SK-N-SH (cell line): ENCODE measurements around the gene CPXM1. TPM values are rescaled to one million over a fixed set of nuclear protein-coding genes. Genes with fewer than 3 reads are reported as not detected.

Experiments used
- CTCF ChIA-PET: fragments of 300-600, 350-600 bp; formaldehyde crosslinking; extraction: SDS; loops from one replicate; lab custom pipeline; 2021; lab: Yijun Ruan, JAX
- POLR2A ChIA-PET: fragments of 350-600 bp; sonication (Branson Sonifier 250); formaldehyde crosslinking; extraction: SDS; loops from one replicate; lab custom pipeline; 2020; ENCODE audit warnings: antibody characterized with exemption, inconsistent platforms; lab: Yijun Ruan, JAX
- DNase-seq: peaks from one replicate; pipeline ENCODE4 v3.0.0; 2012
- H2AFZ ChIP-seq: fragments of 200-600 bp; sonication (generic); 2 replicates; pipeline ENCODE4 v1.8.1; 2016; ENCODE audit warnings: antibody characterized with exemption, mild to moderate bottlenecking, low read depth
- H3F3A ChIP-seq: fragments of 200-600 bp; sonication (generic); replicated peaks from 2 replicates; pipeline ENCODE3; 2016; ENCODE audit warnings: antibody characterized with exemption, mild to moderate bottlenecking; ENCODE audit not compliant: insufficient read depth
- H3K27ac ChIP-seq, 2 experiments: fragments of 200-500 bp in 1 of 2; fragments of 200-600 bp in 1 of 2; sonication (Bioruptor generic) in 1 of 2; sonication (generic), shearing (Covaris generic) in 1 of 2; 2 replicates each; pipeline versions ENCODE4 v1.5.1 to v1.6.1; 2014 to 2016; ENCODE audit warnings: low read depth in 2 of 2, inconsistent platforms in 1 of 2, low read length in 1 of 2, mild to moderate bottlenecking in 1 of 2, mixed read lengths in 1 of 2
- H3K27me3 ChIP-seq: fragments of 200-600 bp; sonication (generic), shearing (Covaris generic); 2 replicates; pipeline ENCODE4 v1.6.1; 2016; ENCODE audit warnings: mixed run types; ENCODE audit not compliant: insufficient read depth
- H3K36me3 ChIP-seq, 2 experiments: fragments of 200-500 bp in 1 of 2; fragments of 200-600 bp in 1 of 2; sonication (Bioruptor generic) in 1 of 2; sonication (generic) in 1 of 2; replicated peaks in 1 of 2; 2 replicates each; pipeline versions ENCODE3 to v1.5.1; 2014 to 2016; ENCODE audit warnings: low read length in 1 of 2, mild to moderate bottlenecking in 1 of 2; ENCODE audit not compliant: insufficient read depth in 2 of 2, control insufficient read depth in 1 of 2
- H3K4me1 ChIP-seq, 2 experiments: fragments of 200-500 bp in 1 of 2; fragments of 200-600 bp in 1 of 2; sonication (Bioruptor generic) in 1 of 2; sonication (generic), shearing (Covaris generic) in 1 of 2; 2 replicates each; pipeline versions ENCODE4 v1.5.1 to v1.6.1; 2014 to 2016; ENCODE audit warnings: low read depth in 1 of 2, low read length in 1 of 2, mixed run types in 1 of 2; ENCODE audit not compliant: insufficient read depth in 2 of 2, control insufficient read depth in 1 of 2
- H3K4me2 ChIP-seq: fragments of 200-600 bp; sonication (generic), shearing (Covaris generic); 2 replicates; pipeline ENCODE4 v1.6.1; 2017; ENCODE audit warnings: mixed run types
- H3K4me3 ChIP-seq, 2 experiments: fragments of 200-500 bp in 1 of 2; fragments of 200-600 bp in 1 of 2; sonication (Bioruptor generic) in 1 of 2; sonication (generic), shearing (Covaris generic) in 1 of 2; 2 replicates each; pipeline versions ENCODE4 v1.5.1 to v1.8.1; 2014 to 2016; ENCODE audit warnings: low read depth in 2 of 2, inconsistent platforms in 1 of 2, low read length in 1 of 2, mild to moderate bottlenecking in 1 of 2, mixed read lengths in 1 of 2, moderate library complexity in 1 of 2
- H3K79me2 ChIP-seq: fragments of 200-600 bp; sonication (generic); 2 replicates; pipeline ENCODE4 v1.8.1; 2017; ENCODE audit warnings: mild to moderate bottlenecking; ENCODE audit not compliant: insufficient read depth
- H3K9ac ChIP-seq: fragments of 200-600 bp; sonication (generic); 2 replicates; pipeline ENCODE4 v1.6.1; 2017; ENCODE audit warnings: mixed run types
- H3K9me2 ChIP-seq: fragments of 200-600 bp; sonication (generic); 2 replicates; pipeline ENCODE4 v1.6.1; 2017; ENCODE audit warnings: mixed run types
- H3K9me3 ChIP-seq: fragments of 200-600 bp; sonication (generic); 2 replicates; pipeline ENCODE4 v1.6.1; 2017; ENCODE audit warnings: mixed run types, mild to moderate bottlenecking, moderate library complexity
- H4K20me1 ChIP-seq: fragments of 200-600 bp; sonication (generic); 2 replicates; pipeline ENCODE4 v1.6.1; 2017; ENCODE audit warnings: mild to moderate bottlenecking, mixed run types; ENCODE audit not compliant: insufficient read depth
- EP300 ChIP-seq, 2 experiments: IDR thresholded peaks; 2 replicates each; pipeline versions ENCODE4 v1.4.0 to v1.6.1; 2012; ENCODE audit warnings: borderline replicate concordance in 1 of 2, low read depth in 1 of 2, low read length in 1 of 2
- FOXJ3 ChIP-seq: sonication (generic); formaldehyde crosslinking; IDR thresholded peaks from 2 replicates; pipeline ENCODE4 v1.5.1; 2020; ENCODE audit warnings: mild to moderate bottlenecking, missing genetic modification reagents
- GABPA ChIP-seq: IDR thresholded peaks from 2 replicates; pipeline ENCODE4 v1.4.0; 2012; ENCODE audit warnings: low read depth, mild to moderate bottlenecking
- JUND ChIP-seq: IDR thresholded peaks from 2 replicates; pipeline ENCODE4 v1.4.0; 2012
- MEF2A ChIP-seq: IDR thresholded peaks from 2 replicates; pipeline ENCODE4 v1.4.0; 2012; ENCODE audit warnings: low read depth, borderline replicate concordance
- MXI1 ChIP-seq: IDR thresholded peaks from 2 replicates; pipeline ENCODE4 v1.6.1; 2012; ENCODE audit warnings: mild to moderate bottlenecking, low read depth, low read length, improper control_type of control experiment
- NRF1 ChIP-seq: IDR thresholded peaks from 2 replicates; pipeline ENCODE4 v1.6.1; 2012; ENCODE audit warnings: low read depth, mild to moderate bottlenecking, low read length
- PBX3 ChIP-seq: IDR thresholded peaks from 2 replicates; pipeline ENCODE4; 2012
- POLR2AphosphoS5 ChIP-seq: IDR thresholded peaks from 2 replicates; pipeline ENCODE4 v1.6.1; 2012; ENCODE audit warnings: low read depth, low read length
- RCOR1 ChIP-seq: fragments of 150-350 bp; IDR thresholded peaks from 2 replicates; pipeline ENCODE4 v1.6.1; 2017; ENCODE audit warnings: antibody characterized with exemption, low read length
- RXRA ChIP-seq: IDR thresholded peaks from 2 replicates; pipeline ENCODE4 v1.4.0; 2012; ENCODE audit warnings: low read depth, mild to moderate bottlenecking, borderline replicate concordance
- SIN3A ChIP-seq: IDR thresholded peaks from 2 replicates; pipeline ENCODE4 v1.6.1; 2012; ENCODE audit warnings: low read depth, mild to moderate bottlenecking, low read length, moderate library complexity, borderline replicate concordance
- TCF12 ChIP-seq: IDR thresholded peaks from 2 replicates; pipeline ENCODE4 v1.4.0; 2012
- TEAD4 ChIP-seq: IDR thresholded peaks from 2 replicates; pipeline ENCODE4 v1.4.0; 2012; ENCODE audit warnings: mild to moderate bottlenecking, borderline replicate concordance; ENCODE audit not compliant: insufficient read depth
- YY1 ChIP-seq: IDR thresholded peaks from 2 replicates; pipeline ENCODE4 v1.4.0; 2012; ENCODE audit warnings: low read depth, mild to moderate bottlenecking
- WGBS: methylation state at CpG from one replicate; pipeline ENCODE4 v1.1.6; 2017; ENCODE audit warnings: low lambda C conversion rate; 5-methylcytosine and 5-hydroxymethylcytosine counted together
- polyA plus RNA-seq, 3 experiments: library from polyadenylated mRNA; depleted of rRNA; stranded (reverse); fragments of >200 nt; gene quantifications; 2 replicates each; pipeline ENCODE4 v1.2.3, GENCODE V29; 2012
- TF ChIP-seq, protein P1 (sequence below): fragments of 150-350 bp; IDR thresholded peaks from 2 replicates; pipeline ENCODE4 v1.6.1; 2017; ENCODE audit warnings: antibody characterized with exemption, low read length, low read depth, borderline replicate concordance

Gene CPXM1
- polyA plus RNA-seq, 1 of the 3 experiments (the other 2 are of a cell fraction): 99.9 TPM

GRCh38 chr20:2794866-2795447, 5.5 kb downstream of the CPXM1 start:
- 80% methylated on average over 3 of the region's 11 CpGs for WGBS
- CTCF ChIA-PET: interaction anchor here (0.8 to 3.3 kb wide), 3 partner anchors 57 to 206 kb away, joined by 3 to 9 read pairs (median 4); no protein-coding TSS in a partner anchor
- Histone ChIP-seq H3K9me3 (no peaks in the 10 kb centered on the region), H3F3A (no peaks in the 10 kb centered on the region), H3K9ac (no peak overlapping the region), H3K9me2 (no peaks in the 10 kb centered on the region), H3K27ac (no peak overlapping the region), H3K36me3 (peaks cover 0 to 19% of the 10 kb centered on the region in 2 experiments), H3K4me2 (no peak overlapping the region), H3K4me3 (no peak overlapping the region), H4K20me1 (no peaks in the 10 kb centered on the region), H2AFZ (no peak overlapping the region), H3K27me3 (no peaks in the 10 kb centered on the region), H3K79me2 (no peaks in the 10 kb centered on the region), H3K4me1 (peaks cover 0 to 8% of the 10 kb centered on the region in 2 experiments; a peak in 1 of 4 replicates)
- POLR2A ChIA-PET: no interaction called here
- DNase-seq: no peak
- TF ChIP-seq EP300 (IDR thresholded peaks at IDR 0.05; ENCODE audit: borderline replicate concordance in 1 of 2, low read depth in 1 of 2, low read length in 1 of 2): no peak
- no peak for TF ChIP-seq RCOR1
- no peak for TF ChIP-seq TCF12
- no peak for TF ChIP-seq RXRA
- no peak for TF ChIP-seq GABPA

- H3K27ac ChIP-seq: no peak overlapping the region
- ChIA-PET POLR2A (no interaction called here), CTCF (interaction anchor here (0.8 to 3.3 kb wide), 3 partner anchors 58 to 206 kb away, joined by 3 to 9 read pairs (median 4); no protein-coding TSS in a partner anchor)
- no peaks in the 10 kb centered on the region for H3K9me2 ChIP-seq
- no peak for DNase-seq
- no peak overlapping the region for H3K9ac ChIP-seq
- no peaks in the 10 kb centered on the region; the same call in 1 of the 2 replicates for H3K27me3 ChIP-seq
- no peaks in the 10 kb centered on the region for H4K20me1 ChIP-seq
- H3K4me2 ChIP-seq: no peak overlapping the region
- no peaks in the 10 kb centered on the region for H3K79me2 ChIP-seq
- H3F3A ChIP-seq: no peaks in the 10 kb centered on the region
- H3K36me3 ChIP-seq: peaks cover 0 to 19% of the 10 kb centered on the region in 2 experiments
- H3K4me1 ChIP-seq: peaks cover 0 to 7% of the 10 kb centered on the region in 2 experiments; a peak in 1 of 4 replicates
- H3K4me3 ChIP-seq: no peak overlapping the region
- TF ChIP-seq JUND (no peak), MXI1 (no peak), EP300 (IDR thresholded peaks at IDR 0.05; ENCODE audit: borderline replicate concordance in 1 of 2, low read depth in 1 of 2, low read length in 1 of 2) (no peak), YY1 (no peak), MEF2A (no peak), POLR2AphosphoS5 (no peak), FOXJ3 (CRISPR knock-in tag) (no peak), NRF1 (no peak), PBX3 (no peak), TEAD4 (no peak), RCOR1 (no peak), SIN3A (no peak)
- TF ChIP-seq, protein P1, sequence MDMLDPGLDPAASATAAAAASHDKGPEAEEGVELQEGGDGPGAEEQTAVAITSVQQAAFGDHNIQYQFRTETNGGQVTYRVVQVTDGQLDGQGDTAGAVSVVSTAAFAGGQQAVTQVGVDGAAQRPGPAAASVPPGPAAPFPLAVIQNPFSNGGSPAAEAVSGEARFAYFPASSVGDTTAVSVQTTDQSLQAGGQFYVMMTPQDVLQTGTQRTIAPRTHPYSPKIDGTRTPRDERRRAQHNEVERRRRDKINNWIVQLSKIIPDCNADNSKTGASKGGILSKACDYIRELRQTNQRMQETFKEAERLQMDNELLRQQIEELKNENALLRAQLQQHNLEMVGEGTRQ: no peak
- H2AFZ ChIP-seq: no peak overlapping the region
- H3K9me3 ChIP-seq: no peaks in the 10 kb centered on the region
- 89% methylated on average over 23 of the region's 23 CpGs for WGBS
Observed at GRCh38 chr20:2794202-2794748, 6.2 kb downstream of the CPXM1 start.
